Thyroid gland (tissue), 4 donors: ENCODE results near the gene HNRNPAB. TPM values are rescaled to one million over a fixed set of nuclear protein-coding genes. Genes with fewer than 3 reads are reported as not detected.

ENCODE experiments used
- DNase-seq, 2 donors: peaks; one replicate each; pipeline ENCODE4 v3.0.0-alpha.2; 2019
- H3K27ac ChIP-seq, 3 donors: fragments of 200-600 bp; sonication (generic); 1 replicate in 2 of 3; 2 replicates in 1 of 3; pipeline ENCODE4 v1.5.1; 2016 to 2019; ENCODE audit warnings: mild to moderate bottlenecking in 1 of 3, moderate library complexity in 1 of 3
- H3K27me3 ChIP-seq: fragments of 200-600 bp; sonication (generic); one replicate; pipeline ENCODE4 v1.5.1; 2019
- H3K36me3 ChIP-seq, 2 donors: fragments of 200-600 bp; sonication (generic); one replicate each; pipeline ENCODE4 v1.5.1; 2016 to 2019
- H3K4me1 ChIP-seq, 2 donors: fragments of 200-600 bp; sonication (generic); one replicate each; pipeline ENCODE4 v1.5.1; 2017 to 2019
- H3K4me3 ChIP-seq, 3 donors: fragments of 200-600 bp; sonication (generic); replicated peaks in 1 of 3; 1 replicate in 2 of 3; 2 replicates in 1 of 3; pipeline ENCODE4 v1.5.1; 2016; ENCODE audit warnings: mild to moderate bottlenecking in 1 of 3
- H3K9me3 ChIP-seq: fragments of 200-600 bp; sonication (generic); one replicate; pipeline ENCODE4 v1.5.1; 2017
- CTCF ChIP-seq, 6 experiments: fragments of 200-600 bp in 3 of 6; fragments of 450-650 bp in 3 of 6; sonication (generic) in 3 of 6; IDR thresholded peaks; one replicate each; pipeline ENCODE4 v1.5.1; 2016 to 2019; ENCODE audit warnings: antibody characterized with exemption in 6 of 6, mild to moderate bottlenecking in 2 of 6, inconsistent platforms in 1 of 6, moderate library complexity in 1 of 6
- POLR2A ChIP-seq, 2 donors: fragments of 450-650 bp; IDR thresholded peaks; one replicate each; pipeline ENCODE4 v1.6.1; 2017; ENCODE audit warnings: antibody characterized with exemption in 2 of 2, mild to moderate bottlenecking in 2 of 2, moderate library complexity in 1 of 2
- WGBS, 2 donors: methylation state at CpG; one replicate each; pipeline ENCODE4 v1.1.5; 2017; 5-methylcytosine and 5-hydroxymethylcytosine counted together
- intact Hi-C: fragments of 100-400 bp; cut with DNase I; formaldehyde crosslinking; loops from one replicate; pipeline ENCODE4 v1.15.1; 2023
- total RNA-seq, 4 donors: library from RNA; depleted of rRNA; stranded (reverse); fragments of >200 nt; gene quantifications; one replicate each; pipeline ENCODE4 v1.2.3, GENCODE V29; 2016

Gene HNRNPAB
- total RNA-seq, 4 donors from 2014 or later: 65.0 to 111 (median 90.4) TPM

DNA sequence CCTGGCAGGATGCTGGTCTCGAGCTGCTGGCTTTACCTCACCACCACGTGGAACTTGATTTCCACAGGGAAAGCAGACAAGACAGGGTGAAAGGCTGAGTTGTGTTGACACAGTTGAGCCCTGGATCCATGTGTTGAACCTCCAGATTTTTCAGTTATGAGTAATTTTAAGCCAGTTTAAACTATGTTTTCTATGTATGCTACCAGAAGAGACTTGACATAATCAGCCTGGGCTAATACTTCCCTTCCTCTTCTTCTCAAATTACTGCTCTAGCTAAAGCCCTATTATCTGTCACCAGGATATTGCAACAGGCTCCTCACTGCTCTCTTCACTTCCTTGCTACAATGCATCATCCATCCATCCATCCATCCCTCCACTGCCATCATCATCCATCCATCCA, 40.2 kb downstream of the HNRNPAB start:
- TF ChIP-seq CTCF (IDR thresholded peaks at IDR 0.05) (no peak), POLR2A (IDR thresholded peaks at IDR 0.05) (no peak)
- no peak for DNase-seq
- H3K36me3 ChIP-seq: no peaks in the 10 kb centered on the region
- H3K4me3 ChIP-seq: no peak overlapping the region
- peaks cover 6 to 18% of the 10 kb centered on the region in 2 donors for H3K4me1 ChIP-seq
- intact Hi-C loops: no loop called here
- H3K9me3 ChIP-seq: no peaks in the 10 kb centered on the region
- WGBS, 2 donors: 96 to 100% methylated on average over 2 of the region's 2 CpGs
- H3K27me3 ChIP-seq: no peaks in the 10 kb centered on the region
- H3K27ac ChIP-seq: no peak overlapping the region

GRCh38 chr5:178245389-178245788, 41.1 kb downstream of the HNRNPAB start:
- Histone ChIP-seq H3K27ac (no peak overlapping the region), H3K27me3 (no peaks in the 10 kb centered on the region), H3K9me3 (no peaks in the 10 kb centered on the region), H3K36me3 (no peaks in the 10 kb centered on the region), H3K4me3 (no peak overlapping the region), H3K4me1 (peaks cover 6 to 18% of the 10 kb centered on the region in 2 donors)
- no peak for DNase-seq
- no peak for TF ChIP-seq POLR2A (IDR thresholded peaks at IDR 0.05)
- WGBS, 2 donors: 86 to 91% methylated on average over 2 of the region's 2 CpGs
- intact Hi-C loops: no loop called here

DNA sequence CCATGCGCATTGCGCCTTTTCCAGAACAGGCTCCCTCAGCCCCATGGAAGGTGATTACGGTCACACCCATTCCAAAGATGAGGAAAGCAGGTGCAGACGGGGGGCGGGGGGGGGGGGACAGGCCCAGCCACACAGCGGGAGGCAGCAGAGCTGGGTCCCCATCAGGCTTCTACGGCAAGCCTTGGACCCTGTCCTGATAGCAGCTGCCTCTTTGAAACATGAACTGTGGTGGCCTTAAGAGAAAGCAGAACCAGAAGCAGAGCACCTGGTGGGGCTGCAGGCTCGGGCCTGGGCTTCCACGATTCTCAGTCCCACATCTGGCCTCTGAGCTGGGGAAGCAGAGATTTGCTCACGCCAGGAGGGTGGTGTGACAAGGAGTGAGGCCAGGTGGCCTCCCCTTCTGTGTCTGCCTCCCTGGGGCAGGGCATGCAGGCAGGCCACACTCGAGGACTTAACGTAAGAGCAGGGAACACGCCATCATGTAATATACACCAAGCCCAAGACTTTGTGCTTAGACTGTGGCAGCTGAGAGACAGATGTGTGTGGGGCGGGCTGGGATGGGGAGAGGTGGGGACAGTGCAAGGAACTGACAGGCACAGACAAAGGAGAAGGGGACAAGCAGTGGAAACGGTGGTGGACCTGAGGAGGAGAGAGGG, 42.4 kb downstream of the HNRNPAB start:
- no peaks in the 10 kb centered on the region for H3K36me3 ChIP-seq
- TF ChIP-seq POLR2A (IDR thresholded peaks at IDR 0.05): no peak
- TF ChIP-seq CTCF (IDR thresholded peaks at IDR 0.05): no peak
- H3K27me3 ChIP-seq: no peaks in the 10 kb centered on the region
- H3K27ac ChIP-seq: no peak overlapping the region
- no peak for DNase-seq
- 88 to 89% methylated on average over 12 to 15 of the region's 15 CpGs for WGBS, 2 donors
- no peaks in the 10 kb centered on the region for H3K9me3 ChIP-seq
- intact Hi-C loops: no loop called here
- H3K4me1 ChIP-seq: peaks cover 6 to 17% of the 10 kb centered on the region in 2 donors
- no peak overlapping the region for H3K4me3 ChIP-seq

DNA sequence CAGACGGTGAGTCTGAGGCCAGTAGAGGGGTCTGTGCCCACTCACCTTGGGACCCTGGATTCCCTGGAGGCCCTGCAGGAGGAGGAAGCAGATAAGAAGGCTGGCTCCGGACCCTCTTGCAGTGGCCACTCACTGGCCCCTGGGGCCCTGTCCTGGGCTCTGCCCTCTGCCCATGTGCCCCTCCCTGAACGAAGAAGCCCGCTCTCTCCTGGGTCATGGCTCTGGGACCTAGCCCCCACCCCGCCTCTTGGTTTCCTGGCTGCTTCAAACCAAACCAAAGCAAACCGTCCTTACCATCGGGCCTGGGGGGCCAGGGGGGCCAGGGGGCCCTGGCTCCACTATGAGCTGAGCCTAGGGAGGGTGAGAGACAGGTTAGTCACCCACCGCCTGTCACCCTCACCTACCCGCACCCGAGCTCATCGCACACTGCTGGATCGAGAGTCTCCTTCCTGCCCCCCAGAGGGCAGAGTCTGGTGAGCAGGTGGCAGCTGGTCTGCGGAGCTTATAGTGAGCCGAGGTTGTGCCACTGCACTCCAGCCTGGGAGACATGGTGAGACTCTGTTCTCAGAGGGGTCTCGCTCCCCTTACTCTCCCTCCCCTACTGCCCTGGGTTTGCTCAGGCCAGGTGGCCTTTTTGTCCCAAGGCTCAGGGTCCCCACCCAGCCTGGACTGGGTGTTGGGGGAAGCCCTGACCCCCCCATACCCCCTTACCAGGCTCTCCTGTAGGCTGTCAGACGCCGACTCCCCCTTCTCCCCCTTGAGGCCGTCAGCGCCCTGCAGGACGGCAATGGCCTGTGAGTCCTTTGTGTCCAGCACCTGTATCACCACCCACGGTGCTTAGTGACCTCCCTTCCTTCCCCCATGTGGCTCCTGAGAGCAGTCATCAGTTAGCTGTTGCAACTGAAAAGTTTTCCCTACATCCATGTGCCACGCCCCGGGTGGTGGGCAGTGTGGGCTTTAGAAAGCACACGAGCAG, 43.4 kb downstream of the HNRNPAB start:
- intact Hi-C loops: no loop called here
- no peaks in the 10 kb centered on the region for H3K36me3 ChIP-seq
- no peak for TF ChIP-seq CTCF (IDR thresholded peaks at IDR 0.05)
- TF ChIP-seq POLR2A (IDR thresholded peaks at IDR 0.05): no peak
- H3K27me3 ChIP-seq: no peaks in the 10 kb centered on the region
- WGBS, 2 donors: 80 to 83% methylated on average over 12 to 22 of the region's 24 CpGs
- DNase-seq: no peak
- H3K27ac ChIP-seq: no peak overlapping the region
- no peaks in the 10 kb centered on the region for H3K9me3 ChIP-seq
- no peak overlapping the region for H3K4me3 ChIP-seq
- H3K4me1 ChIP-seq: peaks cover 6 to 17% of the 10 kb centered on the region in 2 donors

DNA sequence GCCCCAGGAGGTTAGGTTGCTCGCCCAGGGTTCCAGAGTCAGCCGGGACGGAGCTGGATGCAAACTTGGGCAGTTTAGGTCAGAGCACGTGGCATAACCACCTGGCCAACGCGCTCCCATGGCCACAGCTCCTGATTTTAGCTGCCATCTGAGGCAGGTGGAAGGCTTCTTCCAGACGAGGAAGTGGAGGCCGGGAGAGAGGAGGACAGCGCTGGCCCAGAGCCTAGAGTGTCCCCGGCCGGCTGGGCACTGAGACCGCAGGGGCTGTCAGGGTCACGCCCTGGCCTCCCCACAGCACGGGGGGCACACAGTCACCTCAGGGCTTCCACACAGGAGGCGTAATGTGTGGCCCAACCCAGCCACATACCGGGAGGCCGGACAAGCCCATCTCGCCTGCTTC, 44.4 kb downstream of the HNRNPAB start:
- 88 to 97% methylated on average over 6 to 14 of the region's 18 CpGs for WGBS, 2 donors
- Histone ChIP-seq H3K4me1 (peaks cover 6 to 17% of the 10 kb centered on the region in 2 donors), H3K9me3 (no peaks in the 10 kb centered on the region), H3K27ac (peak overlapping the region in 1 of 3 donors; percentile 57), H3K36me3 (no peaks in the 10 kb centered on the region), H3K4me3 (no peak overlapping the region), H3K27me3 (no peaks in the 10 kb centered on the region)
- intact Hi-C loops: no loop called here
- TF ChIP-seq CTCF (IDR thresholded peaks at IDR 0.05) (no peak), POLR2A (IDR thresholded peaks at IDR 0.05) (no peak)
- no peak for DNase-seq
